GM21367 (cell line): ENCODE measurements around the gene ADGRV1.
"Not testable (repeated sequence)": the region's sequence is repeated elsewhere in the genome, so short reads cannot be mapped to it uniquely, and the experiment has no call there.

ENCODE experiments used
- ATAC-seq: cut with Tn5 transposase; IDR thresholded peaks from one replicate; pipeline ENCODE4 v1.9.1; 2021; ENCODE audit not compliant: unreplicated experiment

Gene ADGRV1

DNA sequence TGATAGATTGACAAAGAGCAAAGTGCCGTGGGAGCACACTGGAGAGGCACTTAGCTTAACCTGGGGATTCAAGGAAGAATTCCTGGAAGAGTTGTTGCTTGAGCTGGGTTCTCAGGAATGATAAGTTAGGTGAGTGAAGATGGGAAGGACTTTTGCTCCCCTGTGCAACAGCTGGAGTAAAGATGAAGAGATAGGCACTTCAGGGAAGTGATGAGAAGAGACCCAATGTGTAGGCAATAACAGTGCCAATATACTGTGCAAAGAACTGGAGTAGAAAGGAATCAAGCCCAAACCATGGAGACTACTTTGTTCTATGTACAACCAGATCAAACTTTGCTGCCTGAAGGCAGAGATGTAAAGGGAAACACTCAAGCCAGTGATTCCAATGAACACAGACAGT, 92.2 kb downstream of the ADGRV1 start:
- no peak for ATAC-seq

DNA sequence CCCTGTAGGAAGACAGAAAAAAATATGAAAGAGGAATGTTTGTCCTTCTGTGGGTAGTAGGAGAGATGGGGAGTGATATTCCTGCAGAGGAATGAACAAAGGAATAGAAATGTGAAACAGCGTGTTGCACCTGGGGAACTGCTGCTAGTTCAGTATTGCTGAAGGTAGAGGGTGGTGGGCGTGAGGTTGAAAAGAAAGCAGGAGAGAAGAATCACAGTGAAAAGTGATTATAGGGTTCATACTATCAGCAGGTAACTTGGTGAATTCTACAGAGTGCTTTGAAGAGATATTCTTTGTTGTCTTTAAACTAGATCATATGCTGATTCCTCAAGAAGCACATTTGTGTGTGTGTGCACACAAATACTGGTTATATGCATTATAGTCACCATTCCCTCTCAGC, 95.6 kb downstream of the ADGRV1 start:
- no peak for ATAC-seq

DNA sequence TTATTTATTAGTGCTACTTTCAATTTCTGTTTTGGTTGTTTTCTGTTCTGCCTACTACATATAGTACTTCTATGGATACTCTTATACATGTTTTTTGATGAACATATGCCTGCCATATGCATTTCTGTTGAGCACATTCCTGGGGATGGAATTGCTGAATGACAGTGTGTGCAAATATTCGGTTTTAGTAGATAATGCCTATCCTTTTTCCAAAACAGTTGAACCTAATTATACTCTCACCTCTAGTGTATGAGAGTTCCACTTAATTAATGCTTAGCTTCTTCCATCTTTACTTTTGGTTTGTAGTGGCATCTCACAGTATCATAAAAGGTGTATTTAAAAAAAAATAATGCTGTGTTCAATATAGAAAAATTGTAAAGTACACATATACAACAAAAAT, 96.8 kb downstream of the ADGRV1 start:
- ATAC-seq, result no peak

DNA sequence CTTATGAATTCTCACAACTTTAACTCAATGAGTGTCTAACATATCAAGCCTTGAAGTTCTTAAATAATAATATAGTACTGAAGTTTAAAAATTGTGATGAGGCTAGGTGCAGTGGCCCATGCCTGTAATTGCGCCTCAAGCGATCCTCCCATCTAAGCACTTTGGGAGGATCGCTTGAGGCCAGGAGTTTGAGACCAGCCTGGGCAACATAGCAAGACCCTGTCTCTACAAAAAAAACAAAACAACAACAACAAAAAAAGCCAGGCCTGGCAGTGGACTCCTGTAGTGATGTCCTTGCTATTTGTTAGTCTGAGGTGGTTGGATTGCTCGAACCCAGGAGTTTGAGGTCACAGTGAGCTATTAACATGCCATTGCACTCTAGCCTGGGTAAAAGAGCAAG, 98.4 kb downstream of the ADGRV1 start:
- ATAC-seq, result no peak

DNA sequence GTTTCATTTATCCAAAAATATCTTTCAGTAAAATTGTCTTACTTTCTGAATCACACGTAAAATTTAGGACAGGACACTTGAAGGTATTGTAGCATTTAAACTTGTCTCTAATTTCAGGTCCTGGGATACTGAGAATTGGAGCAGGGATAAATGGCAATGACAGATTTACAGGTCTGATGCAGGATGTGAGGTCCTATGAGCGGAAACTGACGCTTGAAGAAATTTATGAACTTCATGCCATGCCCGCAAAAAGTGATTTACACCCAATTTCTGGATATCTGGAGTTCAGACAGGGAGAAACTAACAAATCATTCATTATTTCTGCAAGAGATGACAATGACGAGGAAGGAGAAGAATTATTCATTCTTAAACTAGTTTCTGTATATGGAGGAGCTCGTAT, 99.2 kb downstream of the ADGRV1 start:
- ATAC-seq, result no peak

DNA sequence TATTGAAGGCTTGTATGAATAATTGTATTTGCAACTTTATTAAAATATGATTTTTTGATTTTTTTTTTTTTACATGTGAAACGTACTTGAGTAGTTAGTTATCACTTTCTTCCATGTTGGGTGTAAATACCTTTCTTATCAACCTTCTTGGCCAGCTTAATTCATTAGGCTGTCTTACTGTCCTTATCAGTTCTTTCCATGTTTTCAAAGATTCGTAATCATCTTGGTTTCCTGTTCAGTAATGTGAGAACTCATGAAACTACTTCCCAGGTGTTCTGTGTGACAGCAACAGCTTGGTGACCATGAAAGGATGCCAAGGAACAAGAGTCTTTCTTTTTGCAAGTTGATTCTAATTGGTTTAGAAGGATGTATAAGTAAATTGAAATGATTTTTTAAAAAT, 100.0 kb downstream of the ADGRV1 start:
- ATAC-seq, result no peak

DNA sequence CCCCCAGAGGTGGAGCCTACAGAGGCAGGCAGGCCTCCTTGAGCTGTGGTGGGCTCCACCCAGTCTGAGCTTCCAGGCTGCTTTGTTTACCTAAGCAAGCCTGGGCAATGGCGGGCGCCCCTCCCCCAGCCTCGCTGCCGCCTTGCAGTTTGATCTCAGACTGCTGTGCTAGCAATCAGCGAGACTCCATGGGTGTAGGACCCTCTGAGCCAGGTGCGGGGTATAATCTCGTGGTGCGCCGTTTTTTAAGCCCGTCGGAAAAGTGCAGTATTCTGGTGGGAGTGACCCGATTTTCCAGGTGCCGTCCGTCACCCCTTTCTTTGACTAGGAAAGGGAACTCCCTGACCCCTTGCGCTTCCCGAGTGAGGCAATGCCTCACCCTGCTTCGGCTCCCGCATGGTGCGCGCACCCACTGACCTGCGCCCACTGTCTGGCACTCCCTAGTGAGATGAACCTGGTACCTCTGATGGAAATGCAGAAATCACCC, 109.5 kb downstream of the ADGRV1 start:
- not testable (repeated sequence) for ATAC-seq

DNA sequence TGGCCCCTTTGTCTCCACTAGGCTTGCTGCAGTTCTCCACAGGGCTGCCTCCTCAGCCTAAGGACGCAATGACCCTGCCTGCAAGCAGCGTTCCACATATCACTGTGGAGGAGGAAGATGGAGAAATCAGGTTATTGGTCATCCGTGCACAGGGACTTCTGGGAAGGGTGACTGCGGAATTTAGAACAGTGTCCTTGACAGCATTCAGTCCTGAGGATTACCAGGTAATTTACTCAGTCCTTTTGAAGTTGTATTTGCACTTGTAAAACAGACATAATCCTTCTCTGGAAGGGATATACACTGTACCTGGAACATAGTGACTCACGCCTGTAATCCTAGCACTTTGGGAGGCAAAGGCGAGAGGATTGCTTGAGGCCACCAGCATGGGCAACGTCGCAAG, 116.6 kb downstream of the ADGRV1 start:
- no peak for ATAC-seq

DNA sequence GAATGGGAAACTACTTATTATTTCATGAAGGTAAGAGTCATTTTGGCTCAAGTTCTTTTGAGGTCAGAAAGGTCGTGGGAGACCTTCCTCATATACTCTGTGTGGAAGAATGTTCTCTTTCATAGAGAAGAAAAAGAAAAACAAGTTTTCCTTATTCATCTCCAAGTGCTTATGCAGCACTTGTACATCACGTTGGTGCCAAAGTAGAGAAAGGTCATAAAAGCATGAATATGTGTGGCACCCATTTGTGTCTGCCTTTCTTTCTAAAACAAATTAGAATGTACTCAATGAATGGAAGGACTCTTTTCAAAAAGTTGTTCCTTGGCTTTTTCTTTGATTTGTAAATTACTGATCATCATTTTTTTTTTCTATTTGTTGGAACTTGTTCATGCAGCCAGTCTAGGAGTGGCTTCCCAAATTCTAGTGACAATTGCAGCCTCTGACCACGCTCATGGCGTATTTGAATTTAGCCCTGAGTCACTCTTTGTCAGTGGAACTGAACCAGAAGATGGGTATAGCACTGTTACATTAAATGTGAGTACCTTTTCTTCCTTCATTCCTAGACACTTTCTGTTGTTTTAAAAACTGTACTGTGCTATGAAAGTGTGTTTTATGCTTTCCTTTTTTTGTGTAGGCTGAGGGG, 122.4 kb downstream of the ADGRV1 start:
- no peak for ATAC-seq

DNA sequence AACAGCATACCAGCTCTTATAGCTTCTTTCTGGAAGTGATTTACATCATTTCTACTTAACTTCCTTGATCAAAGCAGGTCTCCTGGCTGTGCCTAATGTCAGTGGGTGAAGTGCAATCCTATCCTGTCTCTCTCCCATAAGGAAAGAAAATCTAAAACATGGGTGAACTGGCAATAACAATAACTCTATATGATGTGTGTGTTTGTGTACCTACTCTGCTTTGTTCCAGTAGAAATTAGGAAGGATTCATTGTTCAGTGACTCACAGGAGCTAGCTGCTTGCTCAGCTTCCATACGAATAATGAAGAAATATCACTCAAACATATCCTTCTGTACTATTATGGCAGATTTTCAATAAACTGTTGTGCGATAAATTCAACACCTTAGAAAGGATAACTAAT, 123.7 kb downstream of the ADGRV1 start:
- no peak for ATAC-seq

DNA sequence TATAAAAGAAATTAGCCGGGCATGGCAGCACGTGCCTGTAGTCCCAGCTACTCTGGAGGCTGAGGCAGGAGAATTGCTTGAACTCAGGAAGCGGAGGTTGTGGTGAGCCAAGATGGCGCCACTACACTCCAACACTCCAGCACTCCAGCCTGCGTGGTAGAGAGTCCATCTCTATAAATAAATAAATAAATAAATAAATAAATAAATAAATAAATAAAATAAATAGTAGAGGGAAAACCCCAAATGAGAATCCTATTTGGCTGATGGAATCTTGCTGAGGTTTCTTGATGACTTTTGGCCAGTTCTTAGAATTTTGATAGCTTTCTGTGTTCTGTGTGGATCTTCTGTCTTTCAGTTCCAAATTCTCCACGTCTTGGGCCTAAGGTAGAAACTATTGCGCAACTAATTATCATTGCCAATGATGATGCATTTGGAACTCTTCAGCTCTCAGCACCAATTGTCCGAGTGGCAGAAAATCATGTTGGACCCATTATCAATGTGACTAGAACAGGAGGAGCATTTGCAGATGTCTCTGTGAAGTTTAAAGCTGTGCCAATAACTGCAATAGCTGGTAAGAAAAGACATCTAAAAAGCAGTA, 126.9 kb downstream of the ADGRV1 start:
- ATAC-seq, result no peak

DNA sequence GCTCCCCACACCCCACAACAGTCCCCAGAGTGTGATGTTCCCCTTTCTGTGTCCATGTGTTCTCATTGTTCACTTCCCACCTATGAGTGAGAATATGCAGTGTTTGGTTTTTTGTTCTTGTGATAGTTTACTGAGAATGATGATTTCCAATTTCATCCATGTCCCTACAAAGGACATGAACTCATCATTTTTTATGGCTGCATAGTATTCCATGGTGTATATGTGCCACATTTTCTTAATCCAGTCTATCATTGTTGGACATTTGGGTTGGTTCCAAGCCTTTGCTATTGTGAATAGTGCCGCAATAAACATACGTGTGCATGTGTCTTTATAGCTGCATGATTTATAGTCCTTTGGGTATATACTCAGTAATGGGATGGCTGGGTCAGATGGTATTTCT, 127.8 kb downstream of the ADGRV1 start:
- not testable (repeated sequence) for ATAC-seq

DNA sequence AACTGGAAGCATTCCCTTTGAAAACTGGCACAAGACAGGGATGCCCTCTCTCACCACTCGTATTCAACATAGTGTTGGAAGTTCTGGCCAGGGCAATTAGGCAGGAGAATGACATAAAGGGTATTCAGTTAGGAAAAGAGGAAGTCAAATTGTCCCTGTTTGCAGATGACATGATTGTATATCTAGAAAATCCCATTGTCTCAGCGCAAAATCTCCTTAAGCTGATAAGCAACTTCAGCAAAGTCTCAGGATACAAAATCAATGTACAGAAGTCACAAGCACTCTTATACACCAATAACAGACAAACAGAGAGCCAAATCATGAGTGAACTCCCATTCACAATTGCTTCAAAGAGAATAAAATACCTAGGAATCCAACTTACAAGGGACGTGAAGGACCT, 128.9 kb downstream of the ADGRV1 start:
- not testable (repeated sequence) for ATAC-seq

DNA sequence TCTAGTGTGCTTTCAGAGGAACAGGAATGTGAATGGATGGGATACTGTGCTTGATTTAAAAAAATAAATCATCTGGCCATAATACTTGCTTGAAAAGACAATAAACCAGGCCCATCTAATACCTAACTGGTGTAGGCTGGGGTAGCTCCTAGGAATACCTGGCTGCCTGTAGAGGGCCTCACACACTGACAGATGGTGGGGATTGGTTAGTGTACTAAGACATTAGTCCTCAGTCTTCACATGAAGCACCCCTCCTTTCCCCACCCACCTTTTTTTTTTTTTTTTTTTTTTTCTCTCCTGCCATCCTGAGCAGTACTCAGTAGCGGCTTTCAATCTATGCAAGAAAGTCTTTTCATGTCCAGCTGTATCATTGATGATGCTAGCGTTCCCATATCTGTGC, 130.5 kb downstream of the ADGRV1 start:
- no peak for ATAC-seq

DNA sequence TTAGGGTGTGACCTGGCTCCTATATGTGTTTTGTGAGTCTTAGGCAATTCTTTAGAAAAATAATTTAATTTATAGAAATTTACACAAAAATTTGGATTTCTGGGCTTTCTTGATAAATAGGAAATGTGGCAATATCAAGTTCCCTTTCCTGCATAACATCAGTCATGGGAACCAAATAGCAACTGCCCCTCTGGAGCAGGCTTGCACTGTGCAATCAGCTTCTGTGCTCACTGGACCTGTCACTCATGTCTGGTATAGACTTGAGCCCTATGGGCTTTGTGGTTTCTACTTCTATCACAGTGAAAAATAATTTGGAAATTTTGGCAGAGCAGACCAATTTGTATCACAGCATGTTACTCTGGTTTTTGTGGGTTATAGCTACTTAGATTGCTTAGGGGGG, 131.7 kb downstream of the ADGRV1 start:
- no peak for ATAC-seq

DNA sequence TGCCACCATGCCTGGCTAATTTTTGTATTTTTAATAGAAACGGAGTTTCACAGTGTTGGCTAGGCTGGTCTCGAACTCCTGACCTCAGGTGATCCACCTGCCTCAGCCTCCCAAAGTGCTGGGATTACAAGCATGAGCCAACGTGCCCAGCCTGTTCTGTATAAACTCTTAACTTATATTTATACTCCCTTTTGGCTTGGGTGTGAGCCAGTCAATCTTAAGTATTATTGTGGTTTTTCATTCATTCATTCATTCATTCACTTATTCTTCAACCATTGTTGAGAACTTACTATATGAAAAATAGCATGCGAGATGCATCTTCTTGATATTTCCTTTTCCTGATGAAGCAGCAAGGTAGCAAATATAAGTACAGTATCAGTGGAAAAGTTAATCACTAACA, 132.9 kb downstream of the ADGRV1 start:
- ATAC-seq, result no peak

DNA sequence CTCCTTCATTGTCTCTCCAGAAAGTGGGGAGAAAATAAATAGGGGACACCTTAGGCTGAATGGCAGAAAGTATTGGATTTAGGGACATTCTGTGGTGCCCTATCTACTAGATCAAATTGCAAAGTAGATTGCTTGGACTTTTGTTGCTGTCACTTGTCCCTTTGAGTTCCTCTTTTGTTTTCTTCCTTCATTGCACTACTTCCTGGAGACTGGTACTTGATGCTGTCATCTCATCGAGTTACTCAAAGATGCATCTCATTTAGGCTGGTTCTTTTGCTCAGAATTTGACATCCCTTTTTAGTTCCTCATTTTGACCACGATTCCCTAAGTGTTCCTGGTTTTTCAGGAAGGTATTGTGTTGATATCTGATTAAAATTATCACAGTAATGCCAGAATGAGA, 137.6 kb downstream of the ADGRV1 start:
- ATAC-seq, result no peak

DNA sequence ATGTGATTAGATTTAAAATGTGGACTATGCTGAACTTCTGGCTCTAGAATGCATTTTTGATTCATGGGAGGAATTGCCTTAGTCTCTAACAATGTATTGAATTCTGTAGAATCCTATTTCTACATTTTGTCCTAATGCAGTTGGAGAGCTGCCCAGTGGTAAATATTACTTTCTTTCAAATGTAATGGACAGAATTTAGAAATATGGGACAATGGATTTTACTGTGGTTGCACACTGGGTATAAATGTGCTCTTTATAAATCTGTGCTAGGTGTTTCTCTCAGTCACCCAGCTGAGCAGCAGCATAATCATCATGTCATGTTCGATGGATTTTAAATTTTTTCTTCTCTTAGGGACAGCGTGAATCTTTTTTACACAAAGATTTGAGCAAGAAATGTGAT, 141.7 kb downstream of the ADGRV1 start:
- ATAC-seq, result no peak

DNA sequence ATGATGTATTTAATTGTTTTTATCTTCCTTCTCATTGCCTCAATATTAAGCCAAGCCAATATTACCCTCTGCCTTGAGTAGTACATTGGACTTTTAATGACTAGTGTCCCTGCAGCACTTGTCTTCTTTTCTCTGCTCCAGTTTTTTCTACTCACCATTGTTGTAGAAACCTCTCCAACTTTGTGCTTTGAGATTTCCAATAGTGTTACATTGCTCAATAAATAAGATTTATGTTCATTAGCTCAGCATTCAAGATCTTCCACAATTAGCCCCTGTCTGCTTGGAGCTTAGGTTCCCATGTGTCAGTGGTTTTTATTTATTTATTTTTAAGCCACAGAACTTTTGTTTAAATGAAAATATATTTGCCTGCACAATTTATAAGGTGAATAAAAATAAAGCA, 145.3 kb downstream of the ADGRV1 start:
- no peak for ATAC-seq

DNA sequence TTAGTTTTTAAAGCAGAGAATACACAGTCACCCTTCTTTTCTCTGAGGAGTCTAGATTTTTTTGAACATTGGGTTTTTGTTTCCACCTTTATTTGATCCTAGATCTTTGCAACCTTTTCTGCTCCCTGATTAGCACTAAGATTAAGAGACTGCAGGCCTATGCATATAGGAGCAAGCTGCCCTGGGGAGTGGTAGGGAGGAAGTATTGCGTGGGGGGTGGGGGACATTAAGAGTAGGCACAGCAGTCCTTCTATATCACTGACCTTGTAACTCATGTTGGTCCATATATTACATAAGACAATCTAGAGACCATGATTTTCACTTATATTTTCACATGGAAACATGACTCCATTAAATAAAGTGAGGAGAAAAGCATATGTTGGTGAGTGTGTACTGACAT, 149.1 kb downstream of the ADGRV1 start:
- ATAC-seq, result no peak

DNA sequence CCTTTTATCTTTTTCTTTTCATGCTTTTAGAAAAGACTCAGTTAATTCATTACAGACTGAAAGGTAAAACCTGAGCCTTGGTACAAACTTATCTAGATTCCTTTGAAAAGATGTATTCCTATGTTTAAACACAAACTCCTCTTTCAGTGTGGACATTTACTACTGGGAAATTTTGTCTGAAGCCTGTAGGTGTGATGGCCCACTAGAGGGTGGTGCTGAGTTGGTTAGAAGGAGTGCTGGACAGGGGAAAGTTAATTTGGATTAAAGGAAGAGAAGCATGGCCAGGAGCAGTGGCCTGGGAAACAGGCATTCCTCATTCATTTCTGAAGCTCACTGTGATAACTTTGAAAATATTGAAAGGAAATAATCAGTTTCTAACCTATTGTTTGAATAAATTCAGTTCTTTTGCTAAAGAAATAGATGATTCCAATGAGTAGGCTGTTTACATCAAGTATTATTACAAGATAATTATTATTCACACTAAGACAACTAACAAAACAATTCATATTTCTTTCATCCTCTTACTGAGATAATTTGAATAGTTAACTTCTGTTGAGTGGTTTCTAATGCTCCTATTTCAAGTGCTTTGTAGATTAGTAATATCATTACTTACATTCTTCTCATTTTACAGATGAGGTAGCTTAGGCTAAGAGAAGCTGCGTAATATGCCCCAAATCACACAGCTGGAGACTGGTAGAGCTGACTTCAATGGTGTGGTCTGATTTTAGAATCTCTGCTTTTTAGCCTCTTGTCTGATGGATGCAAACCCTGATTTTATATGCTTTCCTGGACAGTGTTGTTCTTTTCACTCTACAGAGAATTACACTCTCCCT, 150.9 kb downstream of the ADGRV1 start:
- ATAC-seq, result peak; percentile 80

DNA sequence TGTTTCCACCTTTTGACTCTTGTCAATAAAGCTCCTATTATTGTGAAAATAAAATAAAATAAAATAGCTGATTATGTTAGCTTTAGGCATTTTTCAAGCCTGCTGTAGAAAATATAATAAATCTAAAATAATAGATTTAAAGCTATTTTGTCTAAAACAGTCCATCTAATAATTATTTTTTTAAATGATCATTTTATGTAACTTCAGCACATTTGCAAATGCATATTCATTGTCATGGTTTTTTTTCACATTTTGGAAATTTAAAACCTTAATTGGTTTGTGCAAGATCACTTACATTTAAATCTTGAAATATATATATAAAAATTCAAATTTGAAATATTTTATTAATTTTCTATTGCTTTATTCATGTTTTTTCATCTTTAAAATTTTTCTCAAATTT, 159.8 kb downstream of the ADGRV1 start:
- ATAC-seq, result no peak
